ENCODE data around the gene SEC61G. TPM values are rescaled to one million over a fixed set of nuclear protein-coding genes. Genes with fewer than 3 reads are reported as not detected.

The SEC61G gene
- total and polyA plus RNA-seq, 2 of the 4 experiments (the other 2 are of a cell fraction): 387 to 685 TPM

- H3K4me2 ChIP-seq (ENCODE audit: low read depth, low read length): no peak overlapping the region
- dilution Hi-C loops (cut with HindIII; ENCODE audit: low sequenced_read_pairs, unreplicated experiment) (no loop called here), intact Hi-C loops (cut with micrococcal nuclease) (no loop called here), in situ Hi-C loops (cut with MboI; ENCODE audit: low sequenced_read_pairs) (loop anchor here (10.0 to 25.0 kb wide), 2 partner anchors 231 to 378 kb away; partner anchors contain the start of gene EGFR)
- H2AFZ ChIP-seq (replicated peaks; ENCODE audit: low read length, poor library complexity): no peak overlapping the region
- H3K14ac ChIP-seq (replicated peaks; ENCODE audit: low read depth, low read length): no peak overlapping the region
- no peak for TF ChIP-seq FOS (IDR thresholded peaks at IDR 0.05; ENCODE audit: low read depth, low read length)
- TF ChIP-seq RCOR1 (IDR thresholded peaks at IDR 0.05; ENCODE audit: insufficient replicate concordance, low read length): no peak
- no peak for TF ChIP-seq NFE2L2 (IDR thresholded peaks at IDR 0.05; ENCODE audit: low read depth, low read length)
- TF ChIP-seq MXI1 (IDR thresholded peaks at IDR 0.05; ENCODE audit: borderline replicate concordance, low read depth, low read length): no peak
- TF ChIP-seq MAFK (IDR thresholded peaks at IDR 0.05; ENCODE audit: low read depth, low read length): no peak
- no peak for TF ChIP-seq MAZ (IDR thresholded peaks at IDR 0.05; ENCODE audit: borderline replicate concordance, low read depth, low read length)
- no peak for TF ChIP-seq CEBPB (IDR thresholded peaks at IDR 0.05; ENCODE audit: low read depth, low read length)
- TF ChIP-seq BHLHE40 (IDR thresholded peaks at IDR 0.05; ENCODE audit: low read depth, low read length): no peak
- no peak for TF ChIP-seq ELK1 (IDR thresholded peaks at IDR 0.05; ENCODE audit: borderline replicate concordance, low read depth, low read length)
- no peak for TF ChIP-seq CHD1 (IDR thresholded peaks at IDR 0.05; ENCODE audit: low read depth, low read length)
- TF ChIP-seq SMC3 (IDR thresholded peaks at IDR 0.05; ENCODE audit: low read depth, low read length): no peak
- TF ChIP-seq RAD21 (IDR thresholded peaks at IDR 0.05; ENCODE audit: low read length): no peak
- no peak for TF ChIP-seq USF2 (IDR thresholded peaks at IDR 0.05; ENCODE audit: low read depth, low read length)
- TF ChIP-seq POLR2A (IDR thresholded peaks at IDR 0.05; ENCODE audit: low read depth, low read length): no peak
- TF ChIP-seq CTCF (conservative IDR thresholded peaks at IDR 0.05; ENCODE audit: low read depth, low read length): no peak
- no peak for TF ChIP-seq RFX5 (IDR thresholded peaks at IDR 0.05; ENCODE audit: low read depth, low read length)
- H4K8ac ChIP-seq (ENCODE audit: low read depth in 2 of 2, low read length in 2 of 2): no peak overlapping the region
- BruUV-seq (replicated peaks): no TSS peak
- no peak overlapping the region for H3K4ac ChIP-seq (ENCODE audit: low read depth, low read length)
- H3K4me3 ChIP-seq (ENCODE audit: insufficient read depth, low read depth, low read length): no peak overlapping the region
- WGBS, 2 experiments (ENCODE audit: extremely low coverage in 2 of 2, insufficient read length in 1 of 2): no CpG with 5 or more reads among the region's 4 CpGs
- ChIA-PET CTCF (no interaction called here), POLR2A (ENCODE audit: unreplicated experiment) (no interaction called here)
- H3K79me1 ChIP-seq (ENCODE audit: low read depth in 1 of 2, low read length in 2 of 2): no peaks in the 10 kb centered on the region
- H4K5ac ChIP-seq (ENCODE audit: low read depth, low read length): no peak overlapping the region
- H2AK5ac ChIP-seq (ENCODE audit: low read depth, low read length): no peak overlapping the region
- H3K9me3 ChIP-seq (ENCODE audit: control insufficient read depth, insufficient read depth, low read length): no peaks in the 10 kb centered on the region
- H2AK9ac ChIP-seq (replicated peaks; ENCODE audit: low read depth, low read length, poor library complexity): no peak overlapping the region
- ATAC-seq (ENCODE audit: low read depth) (no peak), DNase-seq (no peak)
- H2BK120ac ChIP-seq (ENCODE audit: low read depth, low read length): no peak overlapping the region
- no peak overlapping the region for H4K91ac ChIP-seq (ENCODE audit: insufficient read depth, low read depth, low read length)
- no peak overlapping the region for H2BK5ac ChIP-seq (ENCODE audit: low read depth, low read length, poor library complexity, severe bottlenecking)
- H3K56ac ChIP-seq (ENCODE audit: extremely low read depth, insufficient read depth, low read length): no peak overlapping the region
- H2BK15ac ChIP-seq (ENCODE audit: low read depth, low read length): no peak overlapping the region
- H3K27ac ChIP-seq (ENCODE audit: insufficient read depth, low read length): no peak overlapping the region
- H3K9ac ChIP-seq (ENCODE audit: low read depth, low read length): no peak overlapping the region
- H3K9me1 ChIP-seq (ENCODE audit: insufficient read depth, low read length): peaks cover 6% of the 10 kb centered on the region
- H3K27me3 ChIP-seq (ENCODE audit: control insufficient read depth, insufficient read depth, low read length): no peaks in the 10 kb centered on the region
- peaks cover 2% of the 10 kb centered on the region; the same call in 1 of the 2 replicates for H3K4me1 ChIP-seq (ENCODE audit: control insufficient read depth, insufficient read depth, low read length)
- H3K36me3 ChIP-seq (ENCODE audit: control insufficient read depth, insufficient read depth, low read length): no peaks in the 10 kb centered on the region
- H3K18ac ChIP-seq (ENCODE audit: low read depth, low read length): no peak overlapping the region
- no peaks in the 10 kb centered on the region for H4K20me1 ChIP-seq (ENCODE audit: insufficient read depth, low read length)
- no peak overlapping the region for H2BK20ac ChIP-seq (ENCODE audit: low read depth, low read length)
- H3K23ac ChIP-seq (ENCODE audit: low read depth, low read length): no peak overlapping the region
Measured at GRCh38 chr7:54783952-54784351, 24.9 kb upstream of the SEC61G start.

All from IMR-90 (cell line).